Testis (tissue), 3 donors: ENCODE measurements around the gene ZNF628. TPM values are rescaled to one million over a fixed set of nuclear protein-coding genes. Genes with fewer than 3 reads are reported as not detected.
"Not testable (repeated sequence)": the region's sequence is repeated elsewhere in the genome, so short reads cannot be mapped to it uniquely, and the experiment has no call there.

Experiments used
- DNase-seq: peaks from one replicate; pipeline ENCODE4 v3.0.0-alpha.2; 2019
- H3K27ac ChIP-seq, 2 donors: fragments of 200-600 bp; sonication (generic); one replicate each; pipeline ENCODE4 v1.5.1; 2019
- H3K27me3 ChIP-seq: fragments of 200-600 bp; sonication (generic); one replicate; pipeline ENCODE4 v1.5.1; 2019
- H3K36me3 ChIP-seq: fragments of 200-600 bp; sonication (generic); one replicate; pipeline ENCODE4 v1.5.1; 2017; ENCODE audit warnings: low read depth; ENCODE audit errors: missing control alignments
- H3K4me1 ChIP-seq: fragments of 200-600 bp; sonication (generic); one replicate; pipeline ENCODE4 v1.5.1; 2019
- H3K4me3 ChIP-seq, 2 donors: fragments of 200-600 bp; sonication (generic); one replicate each; pipeline ENCODE4 v1.5.1; 2017 to 2019
- H3K9me3 ChIP-seq: fragments of 200-600 bp; sonication (generic); one replicate; pipeline ENCODE4 v1.5.1; 2017
- POLR2A ChIP-seq: fragments of 450-650 bp; IDR thresholded peaks from one replicate; pipeline ENCODE4 v1.6.1; 2017; ENCODE audit warnings: antibody characterized with exemption, mild to moderate bottlenecking, moderate library complexity
- WGBS, 2 donors: methylation state at CpG; one replicate each; pipeline ENCODE4 v1.1.5; 2018; 5-methylcytosine and 5-hydroxymethylcytosine counted together
- intact Hi-C: fragments of 100-400 bp; cut with DNase I; formaldehyde crosslinking; loops from one replicate; pipeline ENCODE4 v1.15.1; 2023; ENCODE audit warnings: low total_unique reads
- polyA plus RNA-seq: library from polyadenylated mRNA; stranded (reverse); fragments of 350-450 nt; fragmentation: Illumina TruSeq; extraction: RNeasy Lipid Tissue Mini Kit (QIAGEN cat#74804); gene quantifications from one replicate; pipeline ENCODE4 v1.2.3, GENCODE V29; 2014; ENCODE audit warnings: low read depth, low replicate concordance; ENCODE audit not compliant: insufficient read depth
- total RNA-seq, 2 donors: library from RNA; depleted of rRNA; stranded (reverse); fragments of >200 nt; gene quantifications; one replicate each; pipeline ENCODE4 v1.2.3, GENCODE V29; 2016
- TF ChIP-seq, protein P1 (sequence below), 3 experiments: fragments of 450-650 bp in 2 of 3; fragments of 200-600 bp in 1 of 3; sonication (generic) in 1 of 3; IDR thresholded peaks; one replicate each; pipeline ENCODE4 v1.5.1; 2016 to 2019; ENCODE audit warnings: antibody characterized with exemption in 3 of 3, mild to moderate bottlenecking in 2 of 3, moderate library complexity in 1 of 3

The ZNF628 gene
- total and polyA plus RNA-seq, 3 donors from 2014 or later = 31.3 to 53.7 (median 33.8) TPM

DNA sequence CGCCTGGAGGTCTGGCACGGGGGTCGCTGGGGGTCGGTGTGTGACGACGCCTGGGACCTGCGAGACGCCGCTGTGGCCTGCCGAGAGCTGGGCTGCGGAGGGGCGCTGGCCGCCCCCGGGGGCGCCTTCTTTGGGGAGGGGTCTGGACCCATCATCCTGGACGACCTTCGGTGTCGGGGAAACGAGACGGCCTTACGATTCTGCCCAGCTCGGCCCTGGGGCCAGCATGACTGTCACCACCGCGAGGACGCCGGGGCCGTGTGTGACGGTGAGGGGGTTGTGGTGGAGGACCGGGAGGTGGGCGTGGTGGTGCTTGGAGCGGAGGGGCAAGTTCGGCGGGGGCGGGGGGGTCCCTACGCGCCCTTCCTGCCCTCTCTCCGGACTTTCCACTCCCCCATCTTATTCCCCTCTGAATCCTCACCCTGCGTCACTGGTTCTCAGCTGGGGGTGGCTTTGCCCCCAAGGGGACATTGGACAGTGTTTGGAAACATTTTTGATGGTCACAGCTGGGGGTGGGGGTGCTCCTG is 17.3 kb downstream of the ZNF628 start:
- WGBS, 2 donors = 7 to 44% methylated on average over 12 to 27 of the region's 38 CpGs
- H3K36me3 ChIP-seq = no peaks in the 10 kb centered on the region
- peak overlapping the region; percentile 28 to 90 for H3K27ac ChIP-seq
- H3K27me3 ChIP-seq = no peaks in the 10 kb centered on the region
- TF ChIP-seq, protein P1, sequence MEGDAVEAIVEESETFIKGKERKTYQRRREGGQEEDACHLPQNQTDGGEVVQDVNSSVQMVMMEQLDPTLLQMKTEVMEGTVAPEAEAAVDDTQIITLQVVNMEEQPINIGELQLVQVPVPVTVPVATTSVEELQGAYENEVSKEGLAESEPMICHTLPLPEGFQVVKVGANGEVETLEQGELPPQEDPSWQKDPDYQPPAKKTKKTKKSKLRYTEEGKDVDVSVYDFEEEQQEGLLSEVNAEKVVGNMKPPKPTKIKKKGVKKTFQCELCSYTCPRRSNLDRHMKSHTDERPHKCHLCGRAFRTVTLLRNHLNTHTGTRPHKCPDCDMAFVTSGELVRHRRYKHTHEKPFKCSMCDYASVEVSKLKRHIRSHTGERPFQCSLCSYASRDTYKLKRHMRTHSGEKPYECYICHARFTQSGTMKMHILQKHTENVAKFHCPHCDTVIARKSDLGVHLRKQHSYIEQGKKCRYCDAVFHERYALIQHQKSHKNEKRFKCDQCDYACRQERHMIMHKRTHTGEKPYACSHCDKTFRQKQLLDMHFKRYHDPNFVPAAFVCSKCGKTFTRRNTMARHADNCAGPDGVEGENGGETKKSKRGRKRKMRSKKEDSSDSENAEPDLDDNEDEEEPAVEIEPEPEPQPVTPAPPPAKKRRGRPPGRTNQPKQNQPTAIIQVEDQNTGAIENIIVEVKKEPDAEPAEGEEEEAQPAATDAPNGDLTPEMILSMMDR (IDR thresholded peaks at IDR 0.05) = no peak
- no peak for TF ChIP-seq POLR2A
- intact Hi-C loops = no loop called here
- H3K4me3 ChIP-seq = peak overlapping the region; percentile 42
- DNase-seq = no peak
- peaks cover 16% of the 10 kb centered on the region for H3K4me1 ChIP-seq
- no peaks in the 10 kb centered on the region for H3K9me3 ChIP-seq

DNA sequence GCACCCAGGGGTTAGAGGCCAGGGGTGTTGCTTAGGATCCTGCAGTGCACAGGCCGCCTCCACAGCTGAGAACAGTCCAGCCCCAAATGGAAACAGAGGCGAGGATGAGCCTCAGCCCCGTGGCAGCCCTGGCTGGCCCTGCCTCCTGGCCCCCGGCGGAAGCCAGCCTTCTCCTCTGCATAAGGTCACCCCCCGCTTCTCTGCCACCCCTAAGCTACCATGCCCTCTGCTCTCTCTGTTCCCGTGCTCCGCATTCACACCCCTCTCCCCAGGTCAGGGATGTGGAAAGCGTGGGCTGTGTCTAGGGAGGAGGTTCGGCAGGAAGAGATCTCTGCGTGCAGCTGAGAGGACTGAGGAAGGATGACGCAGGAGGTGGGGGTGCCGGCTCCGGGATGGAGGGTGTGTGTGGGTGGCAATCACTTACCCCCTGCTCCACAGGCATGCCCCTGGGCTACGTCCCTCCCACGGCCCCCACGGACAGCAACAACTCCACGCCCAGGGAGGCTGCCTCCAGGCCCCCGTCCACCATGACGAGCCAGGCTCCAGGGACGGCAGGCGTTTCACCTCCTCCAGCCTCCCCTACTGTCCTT is 17.9 kb downstream of the ZNF628 start:
- no peaks in the 10 kb centered on the region for H3K27me3 ChIP-seq
- no peaks in the 10 kb centered on the region for H3K36me3 ChIP-seq
- H3K4me3 ChIP-seq = peak overlapping the region; percentile 42
- TF ChIP-seq POLR2A = no peak
- TF ChIP-seq, protein P1 (IDR thresholded peaks at IDR 0.05) = no peak
- H3K27ac ChIP-seq = peak overlapping the region; percentile 28 to 90
- H3K9me3 ChIP-seq = no peaks in the 10 kb centered on the region
- peak; percentile 74 for DNase-seq
- intact Hi-C loops = no loop called here
- H3K4me1 ChIP-seq = peaks cover 16% of the 10 kb centered on the region
- WGBS, 2 donors = 0 to 14% methylated on average over 1 to 22 of the region's 22 CpGs

DNA sequence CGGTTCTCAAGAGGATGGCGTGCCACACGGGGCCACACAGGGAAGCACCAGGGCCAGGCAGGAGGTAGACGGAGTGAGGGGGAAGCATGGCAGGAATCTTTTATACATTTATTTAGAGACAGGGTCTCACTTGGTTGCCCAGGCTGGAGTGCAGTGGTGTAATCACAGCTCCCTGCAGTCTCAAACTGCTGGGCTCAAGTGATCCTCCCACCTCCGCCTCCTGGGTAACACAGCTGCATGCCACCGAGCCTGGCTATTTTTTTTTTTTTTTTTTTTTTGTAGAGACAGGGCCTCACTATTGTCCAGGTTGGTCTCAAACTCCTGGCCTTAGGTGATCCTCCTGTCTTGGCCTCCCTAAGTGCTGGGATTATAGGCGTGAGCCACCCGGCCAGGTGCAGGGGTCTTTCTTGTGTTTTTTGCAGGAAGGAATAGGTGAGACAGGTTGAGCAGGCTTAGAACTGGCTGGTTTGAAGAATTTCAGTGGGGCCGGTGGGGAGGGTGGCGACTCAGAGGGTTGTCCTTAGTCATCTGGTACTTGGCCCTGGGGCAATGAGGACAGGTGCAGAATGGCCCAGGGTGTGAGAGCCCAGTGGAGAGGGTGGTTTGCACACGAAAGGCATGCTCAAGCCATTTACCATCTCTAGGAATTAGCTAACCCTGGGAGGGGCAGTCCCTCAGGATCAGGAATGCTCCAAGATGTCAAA is 19.4 kb downstream of the ZNF628 start:
- Histone ChIP-seq H3K9me3 (no peaks in the 10 kb centered on the region), H3K27ac (no peak overlapping the region), H3K36me3 (no peaks in the 10 kb centered on the region), H3K27me3 (no peaks in the 10 kb centered on the region), H3K4me1 (peaks cover 16% of the 10 kb centered on the region), H3K4me3 (no peak overlapping the region)
- TF ChIP-seq POLR2A = no peak
- TF ChIP-seq, protein P1 (IDR thresholded peaks at IDR 0.05) = no peak
- no peak for DNase-seq
- intact Hi-C loops = no loop called here
- 84 to 89% methylated on average over 11 of the region's 11 CpGs for WGBS, 2 donors

DNA sequence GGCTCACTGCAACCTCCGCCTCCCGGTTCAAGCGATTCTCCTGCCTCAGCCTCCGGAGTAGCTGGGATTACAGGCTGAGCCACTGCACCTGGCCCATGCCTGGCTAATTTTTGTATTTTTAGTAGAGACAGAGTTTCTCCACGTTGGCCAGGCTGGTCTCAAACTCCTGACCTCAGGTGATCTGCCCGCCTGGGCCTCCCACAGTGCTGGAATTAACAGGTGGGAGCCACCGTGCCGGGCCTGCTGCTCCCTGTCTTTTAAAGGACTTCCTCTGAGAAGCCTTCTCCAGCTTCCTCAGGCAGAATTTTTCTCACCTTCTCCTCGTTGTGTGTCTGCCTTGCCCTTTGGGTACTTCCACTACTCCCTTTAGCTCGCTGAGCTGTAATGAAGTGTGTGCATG is 20.4 kb downstream of the ZNF628 start:
- H3K4me1 ChIP-seq = peaks cover 16% of the 10 kb centered on the region
- H3K9me3 ChIP-seq, H3K27me3 ChIP-seq, H3K27ac ChIP-seq, DNase-seq, intact Hi-C loops, H3K4me3 ChIP-seq, H3K36me3 ChIP-seq: not testable (repeated sequence)
- WGBS, 2 donors = 88 to 91% methylated on average over 10 of the region's 10 CpGs

DNA sequence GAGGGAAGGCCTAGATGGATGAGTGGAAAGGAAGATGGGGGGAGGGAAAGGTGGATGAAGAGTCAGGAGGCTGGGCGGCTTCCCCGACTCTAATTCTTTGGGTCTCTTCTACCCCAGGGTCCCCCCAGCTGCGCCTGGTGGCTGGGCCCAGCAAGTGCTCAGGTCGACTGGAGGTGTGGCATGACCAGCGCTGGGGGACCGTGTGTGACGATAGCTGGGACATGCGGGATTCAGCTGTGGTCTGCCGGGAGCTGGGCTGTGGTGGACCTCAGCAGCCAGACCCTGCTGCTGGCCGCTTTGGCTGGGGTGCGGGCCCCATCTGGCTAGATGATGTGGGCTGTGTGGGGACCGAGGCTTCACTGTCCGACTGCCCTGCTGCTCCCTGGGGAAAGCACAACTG is 21.3 kb downstream of the ZNF628 start:
- H3K9me3 ChIP-seq = no peaks in the 10 kb centered on the region
- intact Hi-C loops = no loop called here
- peaks cover 11% of the 10 kb centered on the region for H3K4me1 ChIP-seq
- TF ChIP-seq POLR2A = no peak
- TF ChIP-seq, protein P1 (IDR thresholded peaks at IDR 0.05) = no peak
- H3K36me3 ChIP-seq = no peaks in the 10 kb centered on the region
- DNase-seq = no peak
- WGBS, 2 donors = 81 to 87% methylated on average over 9 to 13 of the region's 13 CpGs
- H3K4me3 ChIP-seq = no peak overlapping the region
- no peaks in the 10 kb centered on the region for H3K27me3 ChIP-seq
- H3K27ac ChIP-seq = no peak overlapping the region
